ENCODE results near the gene OR2AT4.

Gene OR2AT4

GRCh38 chr11:75031771-75032549, 64.7 kb downstream of the OR2AT4 start:
- DNase-seq (ENCODE audit: extremely low read depth in 1 of 2, low read depth in 1 of 2): peak in 1 of 2 donors; percentile 38
